HG03571 (cell line): ENCODE data around the gene EFCAB5.
"Not testable (repeated sequence)": the region's sequence is repeated elsewhere in the genome, so short reads cannot be mapped to it uniquely, and the experiment has no call there.

Experiments used
- ATAC-seq: cut with Tn5 transposase; IDR thresholded peaks from one replicate; pipeline ENCODE4 v1.9.1; 2021; ENCODE audit not compliant: unreplicated experiment

EFCAB5 gene

DNA sequence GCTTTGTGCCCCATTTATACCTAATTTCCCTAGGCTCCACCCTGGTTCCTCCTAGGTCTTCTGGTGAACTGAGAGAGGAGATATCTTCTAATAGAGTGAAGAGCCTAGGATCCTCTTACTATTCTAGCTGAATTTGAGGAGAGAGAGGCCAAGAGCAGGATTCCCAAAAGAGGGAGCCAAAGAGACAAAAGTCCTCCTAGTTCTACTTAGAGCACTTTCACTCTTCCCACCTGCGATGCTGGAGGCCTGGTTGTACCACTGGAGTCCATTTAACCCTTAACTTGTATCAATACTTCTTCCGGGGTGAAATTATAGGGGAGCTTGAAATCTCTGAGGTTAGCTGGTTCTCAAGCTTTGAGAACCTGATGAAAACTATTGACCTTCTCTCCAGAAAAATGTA lies 8.1 kb upstream of the EFCAB5 start:
- no peak for ATAC-seq

DNA sequence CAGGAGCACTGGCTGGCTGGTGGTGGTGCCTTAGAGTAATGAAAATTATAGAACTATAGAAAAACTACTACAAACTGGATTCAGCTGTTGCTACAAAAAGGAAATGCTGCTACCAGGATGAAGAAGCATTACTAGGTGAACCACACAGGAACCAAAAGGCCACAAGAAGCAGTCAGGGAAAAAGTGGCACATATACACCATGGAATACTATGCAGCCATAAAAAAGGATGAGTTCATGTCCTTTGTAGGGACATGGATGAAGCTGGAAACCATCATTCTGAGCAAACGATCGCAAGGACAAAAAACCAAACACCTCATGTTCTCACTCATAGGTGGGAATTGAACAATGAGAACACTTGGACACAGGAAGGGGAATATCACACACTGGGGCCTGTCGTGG lies 5.5 kb upstream of the EFCAB5 start:
- not testable (repeated sequence) for ATAC-seq

DNA sequence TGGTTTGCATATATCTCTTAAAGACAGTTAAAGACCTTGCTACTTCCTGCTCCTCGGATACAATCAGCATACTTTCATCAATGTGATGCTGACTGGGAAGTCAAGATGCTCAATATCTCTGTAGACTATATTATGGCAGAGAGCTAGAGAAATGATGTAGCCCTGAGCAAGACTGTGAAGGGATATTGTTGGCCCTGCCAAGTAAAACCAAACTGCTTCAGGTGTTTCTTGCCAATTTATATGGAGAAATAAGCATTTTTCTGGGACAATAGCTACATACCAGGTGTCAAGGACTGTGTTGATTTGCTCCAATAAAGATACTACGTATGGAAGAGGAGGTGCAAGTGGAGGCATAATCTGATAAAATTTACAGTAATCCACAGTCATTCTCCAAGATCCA lies 4.7 kb upstream of the EFCAB5 start:
- no peak for ATAC-seq

DNA sequence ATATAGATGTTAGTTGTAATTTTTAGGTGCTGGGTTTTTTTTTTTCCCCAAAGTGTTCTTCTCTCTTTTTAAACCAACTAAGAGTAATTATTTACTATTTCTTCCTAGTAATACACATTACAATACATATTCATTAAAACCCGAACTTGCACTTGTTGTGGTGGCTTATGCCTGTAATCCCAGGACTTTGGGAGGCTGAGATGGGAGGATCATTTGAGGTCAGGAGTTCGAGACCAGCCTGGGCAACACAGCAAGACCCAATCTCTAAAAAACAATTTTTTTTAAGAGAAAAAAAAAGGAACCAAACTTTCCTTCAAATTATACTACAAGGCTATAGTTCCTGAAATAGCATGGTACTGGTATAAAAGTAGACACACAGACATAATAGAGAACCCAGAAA lies 3.8 kb downstream of the EFCAB5 start:
- ATAC-seq = no peak

DNA sequence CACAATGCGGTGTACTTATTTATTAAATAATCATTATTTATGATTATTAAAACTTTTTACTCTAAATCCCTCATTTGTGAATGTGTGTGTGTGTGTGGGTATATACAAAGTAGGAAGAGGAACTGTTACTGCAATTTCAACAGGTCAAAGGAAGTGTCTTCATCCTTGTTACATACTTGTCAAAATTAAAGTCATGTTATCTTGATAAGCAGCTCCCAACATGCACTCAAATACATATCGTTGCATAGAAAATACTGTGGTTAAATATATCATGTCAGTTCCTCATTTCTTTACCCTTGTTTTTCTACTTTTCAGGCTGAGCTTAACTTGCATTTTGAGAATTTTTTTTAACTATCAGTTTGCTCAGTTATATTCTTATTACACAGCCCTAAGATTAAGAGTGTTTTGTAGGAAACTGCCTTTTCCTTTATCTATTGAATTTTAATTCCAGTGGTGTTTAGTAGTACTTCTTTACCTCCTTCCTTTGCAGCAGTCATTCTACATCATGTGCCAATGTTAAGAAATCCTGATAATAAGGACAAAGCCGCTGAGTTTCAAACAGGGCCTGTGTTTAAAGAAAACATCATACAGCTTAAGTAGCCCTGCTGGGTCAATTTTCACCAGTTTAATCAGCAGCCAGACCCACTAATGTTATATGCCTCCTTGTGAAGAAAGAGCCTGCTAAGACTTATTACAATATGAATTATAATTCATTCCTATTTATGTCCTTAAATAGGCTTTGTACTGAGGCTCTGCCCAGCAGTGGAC lies 7.2 kb downstream of the EFCAB5 start:
- ATAC-seq = no peak

DNA sequence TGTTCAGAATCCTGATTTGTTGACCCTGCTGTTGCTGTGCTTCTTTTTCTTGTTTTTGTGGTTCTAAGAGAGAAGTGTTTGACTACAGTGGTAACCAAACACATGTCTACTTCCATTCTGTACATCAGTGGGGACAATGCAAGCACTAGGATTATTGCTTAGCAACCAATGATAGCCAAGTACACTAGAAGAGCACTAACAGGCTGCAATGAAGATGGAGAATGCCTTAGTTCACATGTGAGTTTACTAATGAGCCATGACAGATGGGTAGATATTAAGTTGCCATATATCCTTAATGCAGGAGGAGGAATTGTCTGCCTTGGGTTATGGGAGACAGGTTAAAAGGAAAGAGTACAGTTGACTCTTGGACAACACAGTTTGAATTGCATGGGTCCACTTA lies 8.3 kb downstream of the EFCAB5 start:
- ATAC-seq = no peak

DNA sequence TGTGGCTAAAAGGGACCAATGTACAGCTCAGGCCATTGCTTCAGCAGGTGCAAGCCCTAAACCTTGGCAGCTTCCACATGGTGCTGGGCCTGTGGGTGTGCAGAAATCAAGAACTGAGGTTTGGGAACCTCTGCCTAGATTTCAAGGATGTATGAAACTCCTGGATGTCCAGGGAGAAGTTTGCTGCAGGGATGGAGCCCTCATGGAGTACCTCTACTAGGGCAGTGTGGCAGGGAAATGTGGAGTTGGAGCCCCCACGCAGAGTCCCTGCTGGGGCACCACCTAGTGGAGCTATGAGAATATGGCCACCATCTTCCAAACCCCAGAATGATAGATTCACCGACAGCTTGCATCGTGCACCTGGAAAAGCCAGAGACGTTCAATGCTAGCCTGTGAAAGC lies 13.0 kb downstream of the EFCAB5 start:
- ATAC-seq = no peak

DNA sequence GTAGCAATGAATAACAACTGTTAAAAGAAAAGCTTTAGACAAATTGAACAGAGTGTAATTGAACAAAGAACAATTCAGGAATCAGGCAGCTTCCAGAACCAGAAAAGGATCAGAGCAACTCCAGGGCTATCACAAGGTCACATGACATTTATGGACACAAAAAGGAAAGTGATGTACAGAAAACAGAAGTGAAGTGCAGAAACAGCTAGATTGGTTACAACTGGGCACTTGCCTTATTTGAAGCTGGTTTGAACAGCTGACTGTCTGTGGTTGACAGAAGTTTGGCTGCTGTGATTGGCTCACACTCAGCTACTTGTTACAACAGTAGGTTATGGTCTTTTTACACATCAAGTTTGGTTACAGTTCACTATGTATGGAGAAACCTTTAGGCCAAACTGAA lies 14.8 kb downstream of the EFCAB5 start:
- no peak for ATAC-seq

DNA sequence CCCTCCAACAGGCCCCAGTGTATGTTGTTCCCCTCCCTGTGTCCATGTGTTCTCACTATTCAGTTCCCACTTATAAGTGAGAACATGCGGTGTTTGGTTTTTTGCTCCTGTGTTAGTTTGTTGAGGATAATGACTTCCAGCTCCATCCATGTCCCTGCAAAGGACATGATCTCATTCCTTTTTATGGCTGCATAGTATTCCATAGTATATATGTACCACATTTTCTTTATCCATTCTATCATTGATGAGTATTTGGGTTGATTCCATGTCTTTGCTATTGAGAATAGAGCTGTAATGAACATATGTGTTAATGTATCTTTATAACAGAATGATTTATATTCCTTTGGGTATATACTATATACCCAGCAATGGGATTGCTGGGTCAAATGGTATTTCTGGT lies 16.1 kb downstream of the EFCAB5 start:
- ATAC-seq = not testable (repeated sequence)

DNA sequence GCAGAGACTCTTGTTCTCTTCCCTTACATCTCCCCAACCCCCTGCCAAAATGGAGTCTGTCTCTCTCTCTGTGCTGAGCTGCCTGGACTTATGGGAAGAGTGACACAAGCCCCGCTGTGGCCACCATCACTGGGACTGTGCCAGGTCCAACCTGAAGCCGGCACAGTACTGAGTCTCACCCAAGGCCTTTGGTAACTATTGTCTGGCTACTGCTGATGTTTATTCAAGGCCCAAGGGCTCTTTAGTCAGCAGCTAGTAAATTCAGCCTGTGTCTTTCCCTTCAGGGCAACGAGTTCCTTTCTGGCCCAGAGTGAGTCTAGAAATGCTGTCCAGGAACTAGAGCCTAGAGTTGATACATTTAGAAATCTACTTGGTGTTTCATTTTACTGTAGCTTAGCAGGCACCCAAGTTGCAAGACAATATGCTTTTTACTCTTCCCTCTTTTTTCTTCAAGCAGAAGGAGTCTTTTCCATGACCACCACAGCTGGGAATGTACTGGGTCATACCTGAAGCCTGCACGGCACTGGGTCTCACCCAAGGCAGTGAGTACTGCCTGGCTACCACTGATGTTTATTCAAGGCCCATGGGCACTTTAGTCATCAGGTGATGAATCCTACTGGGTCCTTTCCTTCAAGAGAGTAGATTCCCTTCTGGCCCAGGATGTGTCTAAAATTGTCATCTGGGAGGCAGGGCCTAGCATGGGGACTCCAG lies 17.7 kb downstream of the EFCAB5 start:
- no peak for ATAC-seq

DNA sequence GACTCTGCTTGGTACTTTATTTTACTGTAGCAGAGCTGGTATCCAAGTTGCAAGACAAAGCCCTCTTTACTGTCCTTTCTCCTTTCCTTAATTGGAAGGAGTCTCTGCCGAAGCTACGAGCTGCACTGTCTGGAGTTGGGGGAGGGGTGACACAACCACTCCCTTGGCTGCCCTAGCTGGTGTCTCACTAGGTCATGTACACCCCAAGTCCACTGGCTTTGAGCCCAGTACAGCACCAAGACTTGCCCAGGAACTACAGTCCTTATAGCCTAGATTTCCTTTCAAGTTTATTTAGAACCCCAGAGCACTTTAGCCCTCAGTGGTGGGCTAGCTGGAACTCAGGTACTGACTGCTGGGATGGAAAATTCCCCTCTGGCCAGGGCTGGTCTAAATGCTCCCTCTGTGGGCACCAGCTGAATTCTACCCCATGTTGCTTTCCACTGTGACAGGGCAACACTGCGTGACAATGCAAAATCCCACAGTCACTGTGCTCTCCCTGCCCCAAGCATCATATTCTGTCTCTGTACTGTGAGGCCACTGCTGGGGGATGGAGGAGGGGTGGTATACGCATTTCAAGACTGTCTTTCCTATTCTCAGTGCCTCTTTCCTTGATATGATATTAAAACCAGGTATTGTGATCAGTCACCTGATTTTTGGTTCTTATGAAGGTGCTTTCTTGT lies 18.4 kb downstream of the EFCAB5 start:
- ATAC-seq = no peak

DNA sequence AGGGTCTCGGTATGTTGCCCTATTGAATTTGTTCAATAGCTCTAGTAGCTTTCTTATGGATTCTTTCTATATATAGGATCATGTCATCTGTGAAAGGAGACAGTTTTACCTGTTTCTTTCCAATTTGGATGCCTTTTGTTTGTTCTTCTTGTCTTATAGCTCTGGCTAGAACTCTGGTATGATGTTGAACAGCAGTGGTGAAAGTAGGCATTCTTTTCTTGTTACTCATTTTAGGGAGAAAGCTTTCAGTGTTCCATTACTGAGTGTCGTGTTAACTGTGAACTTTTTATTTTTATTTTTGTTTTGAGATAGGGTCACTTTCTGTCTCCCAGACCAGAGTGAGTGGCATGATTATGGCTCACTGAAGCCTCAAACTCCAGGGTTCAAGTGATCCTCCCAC lies 21.2 kb downstream of the EFCAB5 start:
- ATAC-seq = no peak

DNA sequence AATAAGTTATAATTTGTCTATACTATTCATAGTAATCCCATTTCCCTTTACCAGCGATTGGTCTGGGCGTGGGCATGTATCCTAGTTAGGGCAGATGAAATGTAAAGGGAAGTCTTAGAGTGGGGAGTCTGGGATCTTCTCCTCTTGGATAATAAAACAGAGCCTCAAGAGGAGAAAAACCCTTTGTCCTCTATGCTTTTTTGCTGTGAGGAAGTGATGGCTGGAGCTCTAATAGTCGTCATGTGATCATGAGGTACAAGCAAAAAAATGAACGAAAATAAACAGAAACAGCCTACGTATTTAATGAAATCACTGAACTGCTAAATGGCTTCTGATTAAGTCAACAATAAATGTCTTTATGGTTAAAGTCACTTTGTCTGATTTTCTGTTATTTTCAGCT lies 26.8 kb downstream of the EFCAB5 start:
- ATAC-seq = no peak

DNA sequence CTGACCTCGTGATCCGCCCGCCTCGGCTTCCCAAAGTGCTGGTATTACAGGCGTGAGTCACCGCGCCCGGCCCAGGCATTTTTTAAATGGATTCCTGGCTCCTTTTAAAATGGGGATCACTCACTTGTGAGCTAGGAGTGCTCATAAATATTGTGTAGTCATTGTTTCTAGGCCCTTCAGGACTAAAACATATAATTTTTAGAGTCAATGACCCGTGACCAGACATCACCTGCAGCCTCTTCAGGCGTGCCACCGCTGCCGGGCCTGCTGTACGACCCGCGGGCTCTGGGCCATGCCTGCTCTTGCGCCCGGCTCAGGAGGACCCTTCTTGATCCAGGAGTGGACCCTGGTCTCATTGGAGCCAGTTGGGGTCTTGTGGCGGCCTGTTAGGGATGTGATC lies 30.8 kb downstream of the EFCAB5 start:
- no peak for ATAC-seq

DNA sequence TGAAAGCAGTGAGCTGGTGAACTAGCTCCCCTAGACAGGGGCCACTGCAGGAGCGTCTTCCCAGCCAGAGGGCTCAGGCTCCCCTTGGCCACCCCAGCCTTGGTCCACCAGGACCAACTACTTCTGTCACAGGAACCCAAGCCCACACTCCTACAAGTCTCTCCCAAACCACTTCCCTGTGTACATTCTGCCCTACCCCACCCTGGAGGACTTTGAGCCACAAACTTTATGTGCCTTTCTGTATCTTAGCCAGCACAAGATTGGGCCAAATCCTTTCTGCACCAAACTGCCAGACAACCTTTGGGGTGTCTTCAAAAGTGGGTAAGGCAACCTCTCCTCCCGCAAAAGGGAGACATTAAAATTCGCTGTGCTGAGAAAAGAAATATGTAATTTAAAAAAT lies 31.6 kb downstream of the EFCAB5 start:
- ATAC-seq = no peak

DNA sequence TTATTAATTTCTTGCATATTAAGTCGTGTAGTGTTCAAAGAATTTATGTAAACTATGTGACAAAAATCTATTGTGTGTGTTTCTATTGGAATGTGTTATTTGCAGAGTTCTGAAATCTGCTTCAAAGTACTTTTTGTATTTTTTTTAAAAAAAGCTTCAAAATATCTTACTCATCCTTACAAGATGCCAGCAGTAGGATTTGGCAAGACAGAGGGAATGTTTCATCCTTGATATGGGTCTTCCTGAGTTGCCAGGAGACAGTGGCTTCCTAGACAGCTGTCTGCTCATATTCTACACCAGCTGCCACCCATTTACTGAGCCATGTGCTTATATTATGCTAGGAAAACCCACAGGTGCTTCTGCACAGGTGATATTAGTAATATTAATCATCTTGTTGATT lies 36.4 kb downstream of the EFCAB5 start:
- ATAC-seq = no peak

DNA sequence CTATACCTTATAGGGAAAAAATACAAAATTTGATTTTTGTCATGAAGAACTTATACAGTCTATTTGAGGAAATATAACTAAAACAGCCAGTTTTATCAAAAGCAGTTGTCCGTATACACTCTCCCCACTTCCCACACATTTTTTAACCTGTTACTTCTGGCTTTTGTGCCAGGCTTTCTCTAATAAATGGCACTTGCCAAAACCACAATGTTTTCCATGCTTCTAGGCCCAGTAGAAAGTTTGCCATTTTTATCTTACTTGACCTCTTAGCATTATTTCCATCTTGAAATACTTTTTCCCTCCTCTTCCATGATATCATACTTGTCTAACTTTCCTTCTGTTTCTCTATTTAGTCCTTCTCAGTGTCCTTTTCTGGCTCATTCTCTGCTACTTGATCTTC lies 38.8 kb downstream of the EFCAB5 start:
- no peak for ATAC-seq

DNA sequence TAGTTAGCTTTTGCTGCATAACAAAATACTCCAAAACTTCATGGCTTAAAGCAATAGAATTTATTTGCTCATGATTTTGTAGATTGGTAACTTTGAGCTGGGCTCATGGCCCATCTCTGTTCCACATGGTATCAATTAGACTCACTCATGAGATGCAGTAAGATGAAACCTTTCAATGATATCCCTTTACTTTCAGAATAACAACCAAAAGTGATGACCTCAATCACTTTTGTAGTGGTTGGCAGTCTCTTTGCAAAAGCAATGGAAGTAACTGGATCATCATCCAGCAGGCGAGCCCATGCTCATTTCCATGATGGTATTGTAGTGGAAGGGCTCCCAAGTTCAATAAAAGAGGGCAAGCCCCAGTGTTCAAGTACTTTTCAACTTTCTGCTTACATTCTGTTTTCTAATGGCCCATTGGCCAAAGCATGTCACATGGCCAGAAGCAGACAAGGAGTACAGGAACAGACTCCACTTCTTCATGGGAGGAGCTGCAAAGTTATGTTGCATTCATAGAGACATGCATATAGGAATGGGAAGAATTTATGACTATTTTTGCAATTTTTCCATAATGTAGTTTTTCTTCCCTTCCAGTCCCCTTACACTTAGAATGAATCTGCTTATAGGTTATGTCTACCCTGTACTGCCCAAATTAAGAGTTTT lies 41.7 kb downstream of the EFCAB5 start:
- ATAC-seq = no peak

DNA sequence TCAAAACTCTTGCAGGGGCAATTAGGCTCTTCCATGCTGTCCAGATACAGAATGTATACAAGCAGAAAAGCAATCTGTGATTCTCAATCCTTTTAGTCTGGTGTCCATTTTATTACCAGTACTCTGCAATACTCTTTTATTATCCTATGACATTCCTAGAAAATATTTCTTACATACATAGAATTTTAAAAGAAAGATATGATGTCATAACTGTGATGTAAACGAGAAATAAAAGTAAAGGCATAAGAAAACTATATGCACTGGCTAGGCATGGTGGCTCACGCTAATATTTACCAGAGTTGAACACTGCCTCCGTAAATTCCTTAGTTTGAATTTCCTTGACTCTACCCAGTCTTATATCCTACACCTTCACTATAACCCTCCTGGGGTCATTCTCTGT lies 55.0 kb downstream of the EFCAB5 start:
- ATAC-seq = no peak

DNA sequence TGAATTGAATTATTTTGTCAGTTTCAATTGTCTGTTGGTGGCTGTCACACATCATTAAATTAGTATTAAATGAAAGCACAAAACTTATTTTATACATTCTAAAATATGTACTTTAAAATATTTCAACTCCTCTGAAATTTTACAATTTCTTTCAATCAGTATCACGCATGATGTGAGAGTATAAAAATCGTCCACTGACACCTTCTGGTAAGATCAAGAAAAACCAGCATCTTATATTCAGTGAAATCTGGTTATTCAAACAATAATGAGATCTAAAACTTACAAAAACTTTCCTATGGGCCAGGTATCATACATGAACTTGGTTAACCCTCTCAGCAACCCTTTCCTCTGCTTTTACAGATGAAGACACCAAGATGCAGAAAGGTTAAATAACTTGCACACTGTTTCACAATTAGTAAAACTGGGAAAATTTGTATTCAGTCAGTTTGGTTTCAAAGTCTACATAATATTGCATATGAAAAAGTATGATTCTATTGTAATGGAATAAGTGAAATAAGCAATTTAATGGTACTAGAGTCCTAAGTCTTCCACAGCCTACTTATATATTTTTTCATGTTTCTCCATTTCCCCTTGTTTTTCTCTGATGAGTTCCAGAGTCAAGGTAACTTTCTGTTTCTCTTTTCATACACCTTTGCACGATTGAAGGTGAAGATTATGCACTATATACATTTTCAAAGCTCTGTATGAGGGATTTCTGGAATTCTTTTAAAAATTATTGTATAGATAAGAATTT lies 58.7 kb downstream of the EFCAB5 start:
- ATAC-seq = no peak

DNA sequence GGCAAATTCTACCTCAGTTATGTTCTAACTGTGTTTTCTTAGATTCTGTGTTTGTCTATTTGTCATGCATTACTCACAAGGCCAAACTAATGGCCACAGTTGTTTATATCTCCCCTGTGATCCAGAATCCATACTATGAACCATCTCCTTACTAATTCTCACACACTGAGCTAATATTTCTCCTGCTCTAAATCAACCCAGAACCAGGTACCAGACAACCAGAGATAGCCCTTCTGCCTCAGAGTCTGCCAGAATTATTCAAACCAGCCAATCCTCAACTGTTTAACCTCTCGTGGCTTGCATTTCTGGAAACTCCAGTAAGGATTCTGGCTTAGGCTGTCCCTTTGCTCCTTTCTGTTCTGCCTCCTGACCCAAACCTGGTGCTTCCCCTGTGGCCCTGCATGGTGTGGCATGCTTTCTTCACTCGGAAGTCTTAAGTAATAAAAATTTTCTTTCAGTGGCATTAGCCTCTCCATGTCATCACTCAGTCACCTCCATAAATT lies 59.4 kb downstream of the EFCAB5 start:
- ATAC-seq = no peak
